Measurements from ENCODE around the gene LRP1.

DNA sequence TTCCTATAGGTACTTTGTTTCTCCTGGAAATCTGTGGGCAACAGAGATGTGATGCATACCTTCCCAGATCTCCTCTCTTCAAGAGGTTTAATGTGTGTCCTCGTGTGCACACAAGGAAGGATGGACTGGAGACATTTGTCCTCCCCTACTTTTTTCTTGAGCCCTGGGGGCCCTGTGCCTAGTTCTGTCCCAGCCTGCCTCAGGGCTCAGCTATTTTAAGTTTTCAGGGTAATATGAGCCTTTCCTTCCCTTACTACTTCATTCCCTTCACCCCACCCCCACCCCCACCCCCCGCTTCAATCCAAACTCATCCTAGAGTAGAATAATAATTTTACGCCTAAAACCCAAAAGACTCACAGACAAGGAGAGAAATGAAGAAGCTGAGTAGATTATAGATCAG lies 122.3 kb downstream of the LRP1 start:
- TF ChIP-seq EZH2phosphoT487 (IDR thresholded peaks at IDR 0.05; ENCODE audit: borderline replicate concordance, low read length): no peak
- TF ChIP-seq CTCF (conservative IDR thresholded peaks at IDR 0.05; ENCODE audit: low read depth, low read length): no peak
- TF ChIP-seq EZH2 (IDR thresholded peaks at IDR 0.05; ENCODE audit: low read length, unreplicated experiment): no peak
